ENCODE measurements around the gene ORMDL3. TPM values are rescaled to one million over a fixed set of nuclear protein-coding genes. Genes with fewer than 3 reads are reported as not detected.

The ORMDL3 gene
- total RNA-seq, 1 donor from 2014 or later: 47.8 TPM

GRCh38 chr17:39939588-39940419, 12.4 kb upstream of the ORMDL3 start:
- TF ChIP-seq, protein P1, sequence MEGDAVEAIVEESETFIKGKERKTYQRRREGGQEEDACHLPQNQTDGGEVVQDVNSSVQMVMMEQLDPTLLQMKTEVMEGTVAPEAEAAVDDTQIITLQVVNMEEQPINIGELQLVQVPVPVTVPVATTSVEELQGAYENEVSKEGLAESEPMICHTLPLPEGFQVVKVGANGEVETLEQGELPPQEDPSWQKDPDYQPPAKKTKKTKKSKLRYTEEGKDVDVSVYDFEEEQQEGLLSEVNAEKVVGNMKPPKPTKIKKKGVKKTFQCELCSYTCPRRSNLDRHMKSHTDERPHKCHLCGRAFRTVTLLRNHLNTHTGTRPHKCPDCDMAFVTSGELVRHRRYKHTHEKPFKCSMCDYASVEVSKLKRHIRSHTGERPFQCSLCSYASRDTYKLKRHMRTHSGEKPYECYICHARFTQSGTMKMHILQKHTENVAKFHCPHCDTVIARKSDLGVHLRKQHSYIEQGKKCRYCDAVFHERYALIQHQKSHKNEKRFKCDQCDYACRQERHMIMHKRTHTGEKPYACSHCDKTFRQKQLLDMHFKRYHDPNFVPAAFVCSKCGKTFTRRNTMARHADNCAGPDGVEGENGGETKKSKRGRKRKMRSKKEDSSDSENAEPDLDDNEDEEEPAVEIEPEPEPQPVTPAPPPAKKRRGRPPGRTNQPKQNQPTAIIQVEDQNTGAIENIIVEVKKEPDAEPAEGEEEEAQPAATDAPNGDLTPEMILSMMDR (conservative IDR thresholded peaks at IDR 0.05): peak; percentile 48
- Mint-ChIP-seq H3K9me3 (no peaks in the 10 kb centered on the region), H3K27ac (ENCODE audit: unreplicated experiment) (no peak overlapping the region), H3K27me3 (ENCODE audit: low read depth) (peaks cover 4% of the 10 kb centered on the region), H3K4me3 (no peak overlapping the region), H3K36me3 (ENCODE audit: low read depth) (no peaks in the 10 kb centered on the region), H3K4me1 (peaks cover 11% of the 10 kb centered on the region)
- no peak for DNase-seq (ENCODE audit: low read depth, low spot score)

DNA sequence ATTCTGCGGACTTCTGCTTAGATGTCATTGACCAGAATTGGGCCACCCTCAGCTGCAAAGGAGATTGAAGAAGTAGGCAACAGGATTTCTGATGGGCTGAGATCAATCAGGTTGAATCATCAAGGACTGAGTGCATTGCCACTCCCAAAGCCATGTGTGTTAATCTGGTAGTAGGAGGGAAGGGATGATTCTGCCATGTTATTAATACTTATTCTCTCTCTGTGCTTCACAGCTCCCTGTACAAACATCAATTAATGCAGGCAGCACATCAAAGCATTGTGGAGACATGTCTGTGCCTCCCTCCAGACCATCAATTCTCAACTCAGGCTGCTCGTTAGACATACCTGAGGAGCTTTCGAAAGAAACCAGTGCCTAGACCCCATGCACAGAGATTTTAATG, 11.7 kb upstream of the ORMDL3 start:
- H3K27me3 Mint-ChIP-seq (ENCODE audit: low read depth): peaks cover 4% of the 10 kb centered on the region
- no peaks in the 10 kb centered on the region for H3K36me3 Mint-ChIP-seq (ENCODE audit: low read depth)
- H3K27ac Mint-ChIP-seq (ENCODE audit: unreplicated experiment): no peak overlapping the region
- no peaks in the 10 kb centered on the region for H3K9me3 Mint-ChIP-seq
- H3K4me1 Mint-ChIP-seq: peaks cover 11% of the 10 kb centered on the region
- TF ChIP-seq, protein P1 (conservative IDR thresholded peaks at IDR 0.05): no peak
- no peak overlapping the region for H3K4me3 Mint-ChIP-seq
- no peak for DNase-seq (ENCODE audit: low read depth, low spot score)

DNA sequence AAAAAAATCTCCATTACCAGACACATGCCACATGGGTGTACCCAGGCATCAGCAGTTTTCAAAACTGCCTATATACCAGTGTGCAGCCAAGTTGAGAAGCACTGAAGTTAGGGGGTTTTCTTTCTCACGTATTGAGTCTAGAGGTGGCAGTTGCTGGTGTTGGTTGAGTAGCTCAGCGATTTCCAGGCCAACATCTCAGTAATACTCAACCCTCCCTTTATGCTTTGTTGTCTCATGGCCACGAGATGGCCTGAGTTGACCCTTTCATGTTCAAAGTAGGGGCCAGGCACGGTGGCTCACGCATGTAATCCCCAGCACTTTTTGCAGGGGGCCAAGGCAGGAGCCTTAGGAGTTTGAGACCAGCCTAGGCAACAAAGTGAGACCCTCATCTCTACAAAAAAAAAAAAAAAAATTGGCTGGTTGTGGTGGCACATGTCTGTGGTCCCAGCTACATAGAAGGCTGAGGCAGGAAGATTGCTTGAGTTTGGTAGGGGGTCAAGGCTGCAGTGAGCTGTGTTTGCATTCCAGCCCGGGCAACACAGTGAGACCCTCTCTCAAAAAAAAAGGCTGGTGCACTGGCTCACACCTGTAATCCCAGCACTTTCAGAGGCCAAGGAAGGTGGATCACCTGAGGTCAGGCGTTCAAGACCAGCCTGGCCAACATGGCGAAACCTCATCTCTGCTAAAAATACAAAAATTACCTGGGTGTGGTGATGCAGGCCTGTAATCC, 10.9 kb upstream of the ORMDL3 start:
- H3K9me3 Mint-ChIP-seq: no peaks in the 10 kb centered on the region
- DNase-seq (ENCODE audit: low read depth, low spot score): no peak
- H3K4me1 Mint-ChIP-seq: peaks cover 11% of the 10 kb centered on the region
- H3K27me3 Mint-ChIP-seq (ENCODE audit: low read depth): peaks cover 4% of the 10 kb centered on the region
- TF ChIP-seq, protein P1 (conservative IDR thresholded peaks at IDR 0.05): no peak
- no peaks in the 10 kb centered on the region for H3K36me3 Mint-ChIP-seq (ENCODE audit: low read depth)
- no peak overlapping the region for H3K4me3 Mint-ChIP-seq
- no peak overlapping the region for H3K27ac Mint-ChIP-seq (ENCODE audit: unreplicated experiment)

GRCh38 chr17:39937447-39937846, 10.0 kb upstream of the ORMDL3 start:
- H3K9me3 Mint-ChIP-seq: no peaks in the 10 kb centered on the region
- H3K27ac Mint-ChIP-seq (ENCODE audit: unreplicated experiment): no peak overlapping the region
- peaks cover 17% of the 10 kb centered on the region for H3K4me1 Mint-ChIP-seq
- no peak overlapping the region for H3K4me3 Mint-ChIP-seq
- H3K36me3 Mint-ChIP-seq (ENCODE audit: low read depth): no peaks in the 10 kb centered on the region
- TF ChIP-seq, protein P1 (conservative IDR thresholded peaks at IDR 0.05): no peak
- no peak for DNase-seq (ENCODE audit: low read depth, low spot score)
- peaks cover 2% of the 10 kb centered on the region for H3K27me3 Mint-ChIP-seq (ENCODE audit: low read depth)

- DNase-seq (ENCODE audit: low read depth, low spot score): no peak
- Mint-ChIP-seq H3K27ac (ENCODE audit: unreplicated experiment) (no peak overlapping the region), H3K27me3 (ENCODE audit: low read depth) (no peaks in the 10 kb centered on the region)
Observed at GRCh38 chr17:39935909-39936308, 8.5 kb upstream of the ORMDL3 start.

More at GRCh38 chr17:39935909-39936308, 8.5 kb upstream of the ORMDL3 start:
- no peaks in the 10 kb centered on the region for H3K9me3 Mint-ChIP-seq
- no peaks in the 10 kb centered on the region for H3K36me3 Mint-ChIP-seq (ENCODE audit: low read depth)
- H3K4me3 Mint-ChIP-seq: no peak overlapping the region
- peaks cover 17% of the 10 kb centered on the region for H3K4me1 Mint-ChIP-seq
- TF ChIP-seq, protein P1 (conservative IDR thresholded peaks at IDR 0.05): no peak

All from neural crest cell (in vitro differentiated cells).